ENCODE data around the gene ATXN10. TPM values are rescaled to one million over a fixed set of nuclear protein-coding genes. Genes with fewer than 3 reads are reported as not detected.

ATXN10 gene
- total and polyA plus RNA-seq, 2 of the 13 experiments (the other 11 are each of a cell fraction or from before 2014, with no cell fraction given): 60.1 to 194 TPM

DNA sequence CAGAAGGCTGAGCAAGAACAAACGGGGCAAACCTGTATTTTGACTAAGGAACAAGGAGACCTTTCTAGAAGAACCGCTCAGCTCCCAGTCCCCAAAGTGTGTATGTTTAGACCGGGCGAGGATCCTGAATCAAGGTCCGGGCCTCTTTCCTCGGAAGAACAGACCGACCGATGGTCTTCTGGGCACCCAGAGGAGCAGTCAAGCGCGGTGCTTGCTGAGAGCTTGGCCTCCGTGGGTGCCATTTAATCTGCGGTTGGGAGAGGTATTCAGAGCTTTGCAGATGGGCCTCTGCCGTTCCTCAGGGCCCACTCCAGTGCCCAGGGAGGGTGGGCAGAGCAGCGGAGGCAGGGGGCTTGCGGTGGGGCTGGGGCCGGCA, 26.5 kb upstream of the ATXN10 start:
- Histone ChIP-seq H3K79me2 (ENCODE audit: insufficient read depth, low read length) (no peaks in the 10 kb centered on the region), H3K9ac (ENCODE audit: insufficient read depth, low read depth, low read length) (peak overlapping the region; percentile 47; the same call in 1 of the 2 replicates), H2AFZ (ENCODE audit: low read length) (no peak overlapping the region), H4K20me1 (ENCODE audit: insufficient read depth, low read length) (no peaks in the 10 kb centered on the region), H3K27me3 (ENCODE audit: control insufficient read depth in 1 of 2, insufficient read depth in 2 of 2, low read length in 2 of 2) (no peaks in the 10 kb centered on the region; a peak in 1 of 5 replicates), H3K9me3 (ENCODE audit: low read length) (no peaks in the 10 kb centered on the region), H3K4me3 (replicated peaks in 1 of 3; ENCODE audit: insufficient read depth in 1 of 3, low read depth in 2 of 3, low read length in 3 of 3) (peak overlapping the region; percentile 45 to 70 (median 58); a peak in 5 of 6 replicates), H3K36me3 (replicated peaks in 1 of 2; ENCODE audit: control insufficient read depth in 1 of 2, insufficient read depth in 2 of 2, low read length in 2 of 2) (no peaks in the 10 kb centered on the region), H3K4me2 (ENCODE audit: low read depth, low read length) (peak overlapping the region; percentile 94), H3K27ac (ENCODE audit: extremely low read length, insufficient read depth, low read length) (no peak overlapping the region), H3K4me1 (ENCODE audit: insufficient read depth, low read length) (peaks cover 63% of the 10 kb centered on the region)
- 27% methylated on average over 9 of the region's 16 CpGs for WGBS (ENCODE audit: low lambda C conversion rate)
- no TSS peak for BruUV-seq (replicated peaks)
- ChIA-PET CTCF (ENCODE audit: low intra/inter-chr PET ratio, low total read pairs) (interaction anchor here (1.2 to 1.8 kb wide), 2 partner anchors 67 to 219 kb away, joined by 5 to 6 read pairs; no protein-coding TSS in a partner anchor), POLR2A (no interaction called here)
- TF ChIP-seq PCBP1 (IDR thresholded peaks at IDR 0.05; ENCODE audit: borderline replicate concordance, low read depth, low read length): no peak
- no peak for TF ChIP-seq ZNF510 (CRISPR knock-in tag; IDR thresholded peaks at IDR 0.05; ENCODE audit: low read depth)
- TF ChIP-seq ZNF713 (CRISPR knock-in tag; IDR thresholded peaks at IDR 0.05): no peak
- no peak for TF ChIP-seq TAF1 (CRISPR knock-in tag; IDR thresholded peaks at IDR 0.05)
- no peak for TF ChIP-seq ZNF230 (CRISPR knock-in tag; IDR thresholded peaks at IDR 0.05)
- peak; percentile 14; the same call in 1 of the 2 replicates for TF ChIP-seq ZNF777 (CRISPR knock-in tag; IDR thresholded peaks at IDR 0.05)
- TF ChIP-seq KLF16 (CRISPR knock-in tag; IDR thresholded peaks at IDR 0.05): 0 out of 4 replicates have a peak, but pooled peaks of 1 of the 2 experiments have one; percentile 6
- TF ChIP-seq ZNF572 (CRISPR knock-in tag; IDR thresholded peaks at IDR 0.05): 0 out of 2 replicates have a peak, but pooled peaks have one; percentile 36
- TF ChIP-seq CCDC6 (CRISPR knock-in tag; IDR thresholded peaks at IDR 0.05): 0 out of 2 replicates have a peak, but pooled peaks have one; percentile 23
- no peak for TF ChIP-seq YY1 (IDR thresholded peaks at IDR 0.05; ENCODE audit: insufficient read depth, insufficient replicate concordance, low read depth, low read length)
- no peak for TF ChIP-seq FOXJ3 (CRISPR knock-in tag; IDR thresholded peaks at IDR 0.05; ENCODE audit: borderline replicate concordance)
- TF ChIP-seq ZNF772 (CRISPR knock-in tag; IDR thresholded peaks at IDR 0.05): no peak
- TF ChIP-seq XBP1 (CRISPR knock-in tag; IDR thresholded peaks at IDR 0.05): no peak
- TF ChIP-seq, protein P1, sequence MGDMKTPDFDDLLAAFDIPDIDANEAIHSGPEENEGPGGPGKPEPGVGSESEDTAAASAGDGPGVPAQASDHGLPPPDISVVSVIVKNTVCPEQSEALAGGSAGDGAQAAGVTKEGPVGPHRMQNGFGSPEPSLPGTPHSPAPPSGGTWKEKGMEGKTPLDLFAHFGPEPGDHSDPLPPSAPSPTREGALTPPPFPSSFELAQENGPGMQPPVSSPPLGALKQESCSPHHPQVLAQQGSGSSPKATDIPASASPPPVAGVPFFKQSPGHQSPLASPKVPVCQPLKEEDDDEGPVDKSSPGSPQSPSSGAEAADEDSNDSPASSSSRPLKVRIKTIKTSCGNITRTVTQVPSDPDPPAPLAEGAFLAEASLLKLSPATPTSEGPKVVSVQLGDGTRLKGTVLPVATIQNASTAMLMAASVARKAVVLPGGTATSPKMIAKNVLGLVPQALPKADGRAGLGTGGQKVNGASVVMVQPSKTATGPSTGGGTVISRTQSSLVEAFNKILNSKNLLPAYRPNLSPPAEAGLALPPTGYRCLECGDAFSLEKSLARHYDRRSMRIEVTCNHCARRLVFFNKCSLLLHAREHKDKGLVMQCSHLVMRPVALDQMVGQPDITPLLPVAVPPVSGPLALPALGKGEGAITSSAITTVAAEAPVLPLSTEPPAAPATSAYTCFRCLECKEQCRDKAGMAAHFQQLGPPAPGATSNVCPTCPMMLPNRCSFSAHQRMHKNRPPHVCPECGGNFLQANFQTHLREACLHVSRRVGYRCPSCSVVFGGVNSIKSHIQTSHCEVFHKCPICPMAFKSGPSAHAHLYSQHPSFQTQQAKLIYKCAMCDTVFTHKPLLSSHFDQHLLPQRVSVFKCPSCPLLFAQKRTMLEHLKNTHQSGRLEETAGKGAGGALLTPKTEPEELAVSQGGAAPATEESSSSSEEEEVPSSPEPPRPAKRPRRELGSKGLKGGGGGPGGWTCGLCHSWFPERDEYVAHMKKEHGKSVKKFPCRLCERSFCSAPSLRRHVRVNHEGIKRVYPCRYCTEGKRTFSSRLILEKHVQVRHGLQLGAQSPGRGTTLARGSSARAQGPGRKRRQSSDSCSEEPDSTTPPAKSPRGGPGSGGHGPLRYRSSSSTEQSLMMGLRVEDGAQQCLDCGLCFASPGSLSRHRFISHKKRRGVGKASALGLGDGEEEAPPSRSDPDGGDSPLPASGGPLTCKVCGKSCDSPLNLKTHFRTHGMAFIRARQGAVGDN (CRISPR knock-in tag; IDR thresholded peaks at IDR 0.05): no peak
- TF ChIP-seq GATA4 (IDR thresholded peaks at IDR 0.05; ENCODE audit: borderline replicate concordance, low read depth): no peak
- DNase-seq (ENCODE audit: low spot score): no peak
- no peak for FAIRE-seq
- intact Hi-C loops (cut with micrococcal nuclease; ENCODE audit: unreplicated experiment): loop anchor here (5.0 to 10.0 kb wide), 3 partner anchors 180 to 322 kb away; no protein-coding TSS in a partner anchor
- peak; percentile 52 for ATAC-seq
- in situ Hi-C loops (cut with HindIII; ENCODE audit: extremely low pct_ligation_motif_present, low pct_unique_long_range_greater_than_20kb): loop anchor here (10.0 to 25.0 kb wide), 2 partner anchors 200 to 467 kb away; no protein-coding TSS in a partner anchor

All from HepG2 (cell line).